A549 (cell line): Measurements from ENCODE around the gene HOXA4.

Experiments used
- POLR2A ChIP-seq: IDR thresholded peaks from 2 replicates; pipeline ENCODE4 v1.6.1; 2012; ENCODE audit warnings: mild to moderate bottlenecking, low read length
- TF ChIP-seq, protein P1 (sequence below): fragments of 250-450 bp; sonication (Bioruptor Pico); IDR thresholded peaks from 2 replicates; pipeline ENCODE4 v1.5.0; 2021; ENCODE audit warnings: mild to moderate bottlenecking, moderate library complexity, borderline replicate concordance
- TF ChIP-seq, protein P2 (sequence below): fragments of >200 bp; sonication (Bioruptor Twin); formaldehyde crosslinking; IDR thresholded peaks from 3 replicates; pipeline ENCODE4 v1.5.1; 2016

DNA sequence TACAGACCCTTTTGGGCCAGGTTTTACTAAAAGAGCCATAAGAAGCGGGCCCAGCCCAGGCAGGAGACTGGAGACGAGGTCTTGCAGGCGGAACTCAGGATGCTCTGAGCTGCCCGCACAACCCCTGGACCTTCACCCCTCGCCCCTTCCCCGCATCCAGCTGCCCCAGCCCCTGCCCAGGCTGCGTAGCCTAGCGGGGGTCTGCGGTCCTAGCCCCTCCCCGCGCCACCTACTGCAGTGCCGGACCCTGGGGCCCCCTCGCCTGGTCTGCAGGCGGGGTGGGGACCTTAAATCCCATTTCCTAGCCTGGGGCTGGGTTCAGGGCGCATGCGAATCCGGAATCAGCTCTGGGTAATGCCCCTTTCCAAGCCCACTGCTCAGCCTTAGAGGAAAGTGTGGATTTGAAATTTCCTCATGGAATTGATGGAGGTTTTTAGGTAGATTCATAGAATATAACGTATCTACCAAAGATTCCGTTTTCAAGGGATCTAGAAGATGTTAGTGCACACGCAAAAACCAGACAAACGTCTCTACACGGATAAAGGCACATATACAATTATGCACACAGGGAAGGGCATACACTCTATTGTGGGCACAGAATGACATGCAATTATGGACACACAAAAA lies 22.4 kb upstream of the HOXA4 start:
- TF ChIP-seq POLR2A: no peak
- TF ChIP-seq, protein P1, sequence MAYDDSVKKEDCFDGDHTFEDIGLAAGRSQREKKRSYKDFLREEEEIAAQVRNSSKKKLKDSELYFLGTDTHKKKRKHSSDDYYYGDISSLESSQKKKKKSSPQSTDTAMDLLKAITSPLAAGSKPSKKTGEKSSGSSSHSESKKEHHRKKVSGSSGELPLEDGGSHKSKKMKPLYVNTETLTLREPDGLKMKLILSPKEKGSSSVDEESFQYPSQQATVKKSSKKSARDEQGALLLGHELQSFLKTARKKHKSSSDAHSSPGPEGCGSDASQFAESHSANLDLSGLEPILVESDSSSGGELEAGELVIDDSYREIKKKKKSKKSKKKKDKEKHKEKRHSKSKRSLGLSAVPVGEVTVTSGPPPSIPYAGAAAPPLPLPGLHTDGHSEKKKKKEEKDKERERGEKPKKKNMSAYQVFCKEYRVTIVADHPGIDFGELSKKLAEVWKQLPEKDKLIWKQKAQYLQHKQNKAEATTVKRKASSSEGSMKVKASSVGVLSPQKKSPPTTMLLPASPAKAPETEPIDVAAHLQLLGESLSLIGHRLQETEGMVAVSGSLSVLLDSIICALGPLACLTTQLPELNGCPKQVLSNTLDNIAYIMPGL (CRISPR knock-in tag): no peak
- TF ChIP-seq, protein P2, sequence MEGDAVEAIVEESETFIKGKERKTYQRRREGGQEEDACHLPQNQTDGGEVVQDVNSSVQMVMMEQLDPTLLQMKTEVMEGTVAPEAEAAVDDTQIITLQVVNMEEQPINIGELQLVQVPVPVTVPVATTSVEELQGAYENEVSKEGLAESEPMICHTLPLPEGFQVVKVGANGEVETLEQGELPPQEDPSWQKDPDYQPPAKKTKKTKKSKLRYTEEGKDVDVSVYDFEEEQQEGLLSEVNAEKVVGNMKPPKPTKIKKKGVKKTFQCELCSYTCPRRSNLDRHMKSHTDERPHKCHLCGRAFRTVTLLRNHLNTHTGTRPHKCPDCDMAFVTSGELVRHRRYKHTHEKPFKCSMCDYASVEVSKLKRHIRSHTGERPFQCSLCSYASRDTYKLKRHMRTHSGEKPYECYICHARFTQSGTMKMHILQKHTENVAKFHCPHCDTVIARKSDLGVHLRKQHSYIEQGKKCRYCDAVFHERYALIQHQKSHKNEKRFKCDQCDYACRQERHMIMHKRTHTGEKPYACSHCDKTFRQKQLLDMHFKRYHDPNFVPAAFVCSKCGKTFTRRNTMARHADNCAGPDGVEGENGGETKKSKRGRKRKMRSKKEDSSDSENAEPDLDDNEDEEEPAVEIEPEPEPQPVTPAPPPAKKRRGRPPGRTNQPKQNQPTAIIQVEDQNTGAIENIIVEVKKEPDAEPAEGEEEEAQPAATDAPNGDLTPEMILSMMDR: no peak
